Heart right ventricle (tissue), 16 donors: ENCODE data around the gene LDB2. TPM values are rescaled to one million over a fixed set of nuclear protein-coding genes. Genes with fewer than 3 reads are reported as not detected.
A peak's percentile ranks its signal among the peaks of the same experiment; 100 is the strongest.

Source experiments
- ATAC-seq, 8 donors: fragments of 200-7000 bp; cut with Tn5 transposase; one replicate each; pipeline ENCODE4 v1.9.1; 2020; ENCODE audit warnings: mild to moderate bottlenecking in 8 of 8, moderate library complexity in 8 of 8, moderate number of reproducible peaks in 1 of 8
- DNase-seq, 2 donors: peaks; one replicate each; pipeline ENCODE4 v3.0.0-alpha.2; 2020
- H3K27ac ChIP-seq, 10 donors: fragments of 200-600 bp; sonication (generic) in 2 of 10; one replicate each; pipeline versions ENCODE4 v1.5.0 to v1.8.0; 2020 to 2022; ENCODE audit warnings: mild to moderate bottlenecking in 3 of 10
- H3K27me3 ChIP-seq, 7 donors: fragments of 200-600 bp; one replicate each; pipeline ENCODE4 v1.8.0; 2021 to 2022; ENCODE audit warnings: mild to moderate bottlenecking in 2 of 7
- H3K36me3 ChIP-seq, 9 donors: fragments of 200-600 bp; sonication (generic) in 1 of 9; one replicate each; pipeline versions ENCODE4 v1.5.0 to v1.8.0; 2020 to 2022; ENCODE audit warnings: mild to moderate bottlenecking in 2 of 9
- H3K4me1 ChIP-seq, 9 donors: fragments of 200-600 bp; sonication (generic) in 1 of 9; one replicate each; pipeline versions ENCODE4 v1.5.0 to v1.8.0; 2020 to 2022; ENCODE audit warnings: mild to moderate bottlenecking in 4 of 9
- H3K4me3 ChIP-seq, 10 donors: fragments of 200-600 bp; sonication (generic) in 2 of 10; one replicate each; pipeline versions ENCODE4 v1.5.0 to v1.8.0; 2020 to 2022; ENCODE audit warnings: mild to moderate bottlenecking in 7 of 10, moderate library complexity in 2 of 10
- H3K9me3 ChIP-seq, 11 donors: fragments of 200-600 bp in 10 of 11; sonication (generic) in 2 of 11; one replicate each; pipeline versions ENCODE4 v1.5.0 to v1.8.0; 2013 to 2022; ENCODE audit warnings: mild to moderate bottlenecking in 2 of 11, control low read depth in 1 of 11, moderate library complexity in 1 of 11
- CTCF ChIP-seq, 9 donors: fragments of 200-600 bp; sonication (generic) in 2 of 9; IDR thresholded peaks; one replicate each; pipeline versions ENCODE4 v1.5.0 to v1.8.0; 2021 to 2022; ENCODE audit warnings: antibody characterized with exemption in 9 of 9, mild to moderate bottlenecking in 5 of 9, moderate library complexity in 1 of 9
- WGBS, 2 donors: extraction: QIAGEN DNeasy Blood & Tissue Kit; methylation state at CpG; one replicate each; pipeline ENCODE4 v1.1.7; 2013; ENCODE audit warnings: inconsistent platforms in 1 of 2; 5-methylcytosine and 5-hydroxymethylcytosine counted together
- intact Hi-C, 10 donors: fragments of 100-400 bp; cut with DNase I; formaldehyde crosslinking; loops; one replicate each; pipeline versions ENCODE4 v1.11.1 to v1.14.2; 2022
- polyA plus RNA-seq, 2 donors: library from polyadenylated mRNA; stranded (reverse); fragments of 200-250 nt; gene quantifications; one replicate each; pipeline ENCODE4 v1.2.3, GENCODE V29; 2013
- total RNA-seq, 10 donors: library from RNA; stranded (reverse); fragmentation: NEBNext Ultra II Directional in 3 of 10; extraction: Animal tissue kit (Norgen Biotek cat#: 25700) in 3 of 10; gene quantifications; one replicate each; pipeline versions ENCODE4 v1.2.1 to v1.2.4, GENCODE V29; 2021 to 2023
- donor health status: Arrhythmogenic right ventricular cardiomyopathy.
- donor health status: ischemic (EF 13 %, LVEDD 7.1; RV severe dilation, severe dysfunction).
- donor health status: healthy with polysubstance abuse.
- donor health status: DM: no; HTN: yes; CAD: no.
- donor health status: DM: no; HTN: no; CAD: no.
- donor health status: ischemic (EF 25% LVEDD 6.9; RV normal size, moderate dysfunction).
- donor health status: ischemic (EF 25% LVEDD 5.7; RV mildly dilated, moderate dysfunction).
- donor health status: healthy.
- donor health status: DM: yes; HTN: yes; CAD: no.
- donor health status: Ischemic cardiomyopathy.
- donor health status: ischemic (EF 35%, LVEDD 5.7; RV mildly dilated, moderate dysfunction).
- donor health status: nonischemic (EF 11% LVEDD 7.7; RV severe dilation, severe dysfunction).
- donor health status: DM: yes; HTN: yes; CAD: no.
- donor health status: PGD.
- donor health status: ischemic (EF 29% LVEDD 5.4; RV normal size, mild dysfunction).
- donor health status: nonischemic (EF 23%, LVEDD 6.1; RV moderate dilation, normal function).

LDB2 gene
- total and polyA plus RNA-seq, 12 donors = 14.5 to 43.3 (median 23.5) TPM

- DNase-seq = peak in 1 of 2 donors; percentile 61
- ATAC-seq = peak; percentile 55 to 86 (median 66)
- intact Hi-C loops = no loop called here
- H3K9me3 ChIP-seq = no peaks in the 10 kb centered on the region
- H3K27ac ChIP-seq = peak overlapping the region in 5 of 10 donors; percentile 17 to 42 (median 33)
- peaks cover 0 to 5% (median 0%) of the 10 kb centered on the region in 9 donors for H3K36me3 ChIP-seq
- H3K4me3 ChIP-seq = no peak overlapping the region
- no peaks in the 10 kb centered on the region for H3K27me3 ChIP-seq
- TF ChIP-seq CTCF (IDR thresholded peaks at IDR 0.05) = no peak
- 37 to 49% methylated on average over 5 of the region's 5 CpGs for WGBS, 2 donors
- H3K4me1 ChIP-seq = peaks cover 0 to 27% (median 16%) of the 10 kb centered on the region in 9 donors
Observed at GRCh38 chr4:16573739-16574138, 324.7 kb downstream of the LDB2 start.

- 64 to 71% methylated on average over 4 of the region's 4 CpGs for WGBS, 2 donors
- TF ChIP-seq CTCF (IDR thresholded peaks at IDR 0.05) = no peak
- ATAC-seq = peak in 7 of 8 donors; percentile 31 to 67 (median 59)
- DNase-seq = no peak
- no peak overlapping the region for H3K4me3 ChIP-seq
- H3K9me3 ChIP-seq = no peaks in the 10 kb centered on the region
- intact Hi-C loops = no loop called here
- peak overlapping the region in 6 of 10 donors; percentile 17 to 42 (median 32) for H3K27ac ChIP-seq
- H3K4me1 ChIP-seq = peaks cover 0 to 27% (median 16%) of the 10 kb centered on the region in 9 donors
- H3K27me3 ChIP-seq = no peaks in the 10 kb centered on the region
- H3K36me3 ChIP-seq = no peaks in the 10 kb centered on the region
Observed at GRCh38 chr4:16573206-16573605, 325.2 kb downstream of the LDB2 start.

GRCh38 chr4:16572631-16573030 lies 325.8 kb downstream of the LDB2 start:
- peaks cover 0 to 27% (median 16%) of the 10 kb centered on the region in 9 donors for H3K4me1 ChIP-seq
- 66 to 78% methylated on average over 4 of the region's 4 CpGs for WGBS, 2 donors

GRCh38 chr4:16572161-16572560 lies 326.3 kb downstream of the LDB2 start:
- no peak for DNase-seq
- Histone ChIP-seq H3K36me3 (no peaks in the 10 kb centered on the region), H3K4me1 (peaks cover 0 to 27% (median 16%) of the 10 kb centered on the region in 9 donors), H3K9me3 (no peaks in the 10 kb centered on the region), H3K27ac (no peak overlapping the region), H3K4me3 (no peak overlapping the region), H3K27me3 (no peaks in the 10 kb centered on the region)
- intact Hi-C loops = no loop called here
- no peak for ATAC-seq
- WGBS, 2 donors = 82 to 83% methylated on average over 3 of the region's 3 CpGs
- TF ChIP-seq CTCF (IDR thresholded peaks at IDR 0.05) = no peak

More at GRCh38 chr4:16572631-16573030, 325.8 kb downstream of the LDB2 start:
- intact Hi-C loops = no loop called here
- H3K4me3 ChIP-seq = no peak overlapping the region
- no peak for TF ChIP-seq CTCF (IDR thresholded peaks at IDR 0.05)
- ATAC-seq = peak in 1 of 8 donors; percentile 37
- H3K9me3 ChIP-seq = no peaks in the 10 kb centered on the region
- H3K36me3 ChIP-seq = no peaks in the 10 kb centered on the region
- no peaks in the 10 kb centered on the region for H3K27me3 ChIP-seq
- DNase-seq = no peak
- peak overlapping the region in 4 of 10 donors; percentile 2 to 42 (median 32) for H3K27ac ChIP-seq
